SH-SY5Y (cell line): Measurements from ENCODE around the gene RHOBTB3.

Source experiments
- GATA2 ChIP-seq: IDR thresholded peaks from 2 replicates; pipeline ENCODE4 v1.6.1; 2011; ENCODE audit warnings: mild to moderate bottlenecking, low read depth, low read length
- GATA3 ChIP-seq: IDR thresholded peaks from 2 replicates; pipeline ENCODE4 v1.6.1; 2011; ENCODE audit warnings: low read depth, mild to moderate bottlenecking, low read length, moderate library complexity

- TF ChIP-seq GATA2 (no peak), GATA3 (no peak)
These were observed 2.5 kb upstream of the RHOBTB3 start for GRCh38 chr5:95728494-95729114.
